ENCODE results near the gene COL8A1. TPM values are rescaled to one million over a fixed set of nuclear protein-coding genes. Genes with fewer than 3 reads are reported as not detected.

Gene COL8A1
- total RNA-seq, 1 donor: 324 TPM

DNA sequence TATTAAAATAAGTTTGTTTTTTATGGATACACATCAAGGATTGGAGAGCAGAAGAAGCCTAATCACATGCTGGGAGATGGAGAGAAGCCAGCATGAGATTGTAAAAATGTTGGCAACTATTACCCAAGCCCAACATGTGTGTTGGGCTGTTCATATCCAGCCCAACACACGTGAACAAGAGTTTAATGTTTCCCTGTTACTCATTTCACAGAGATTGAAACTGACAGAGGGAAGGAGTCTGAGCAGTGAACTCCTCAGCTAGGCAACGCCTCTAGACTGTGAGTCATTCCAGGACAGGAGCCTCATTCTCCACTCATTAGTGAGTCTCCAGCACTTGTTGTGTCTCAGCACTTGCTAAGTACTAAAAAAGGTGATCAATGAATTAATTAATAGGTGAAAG is 136.1 kb downstream of the COL8A1 start:
- no peak for TF ChIP-seq CTCF (IDR thresholded peaks at IDR 0.05; ENCODE audit: insufficient read depth, low read depth, low read length)
- DNase-seq (ENCODE audit: low read depth): peak; percentile 66
- no peak overlapping the region for H3K4me3 ChIP-seq (ENCODE audit: low read depth, low read length)

DNA sequence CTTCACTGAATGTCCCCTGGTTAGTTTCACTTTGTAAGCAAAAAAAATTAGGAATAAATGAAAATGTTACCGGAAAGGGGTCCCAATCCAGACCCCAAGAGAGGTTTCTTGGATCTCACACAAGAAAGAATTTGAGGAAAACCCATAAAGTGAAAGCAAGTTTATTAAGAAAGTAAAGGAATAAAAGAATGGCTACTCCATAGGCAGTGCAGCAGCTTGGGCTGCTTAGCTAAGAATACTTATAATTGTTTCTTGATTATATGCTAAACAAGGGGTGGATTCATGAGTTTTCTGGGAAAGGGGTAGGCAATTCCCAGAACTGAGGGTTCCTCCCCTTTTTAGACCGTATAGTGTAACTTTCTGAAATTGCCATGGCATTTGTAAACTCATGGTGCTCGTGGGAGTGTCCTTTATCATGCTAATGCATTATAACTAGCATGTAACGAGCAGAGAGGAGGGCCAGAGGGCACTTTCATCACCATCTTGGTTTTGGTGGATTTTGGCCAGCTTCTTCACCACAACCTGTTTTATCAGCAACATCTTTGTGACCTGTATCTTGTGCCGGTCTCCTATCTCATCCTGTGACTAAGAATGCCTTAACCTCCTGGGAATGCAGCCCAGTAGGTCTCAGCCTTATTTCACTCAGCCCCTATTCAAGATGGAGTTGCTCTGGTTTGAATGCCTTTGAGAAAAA is 138.3 kb downstream of the COL8A1 start:
- peak; percentile 47 for DNase-seq (ENCODE audit: low read depth)
- no peak for TF ChIP-seq CTCF (IDR thresholded peaks at IDR 0.05; ENCODE audit: insufficient read depth, low read depth, low read length)
- no peak overlapping the region for H3K4me3 ChIP-seq (ENCODE audit: low read depth, low read length)

GRCh38 chr3:99777210-99777549 is 138.8 kb downstream of the COL8A1 start:
- no peak for DNase-seq (ENCODE audit: low read depth)
- no peak overlapping the region for H3K4me3 ChIP-seq (ENCODE audit: low read depth, low read length)
- no peak for TF ChIP-seq CTCF (IDR thresholded peaks at IDR 0.05; ENCODE audit: insufficient read depth, low read depth, low read length)

DNA sequence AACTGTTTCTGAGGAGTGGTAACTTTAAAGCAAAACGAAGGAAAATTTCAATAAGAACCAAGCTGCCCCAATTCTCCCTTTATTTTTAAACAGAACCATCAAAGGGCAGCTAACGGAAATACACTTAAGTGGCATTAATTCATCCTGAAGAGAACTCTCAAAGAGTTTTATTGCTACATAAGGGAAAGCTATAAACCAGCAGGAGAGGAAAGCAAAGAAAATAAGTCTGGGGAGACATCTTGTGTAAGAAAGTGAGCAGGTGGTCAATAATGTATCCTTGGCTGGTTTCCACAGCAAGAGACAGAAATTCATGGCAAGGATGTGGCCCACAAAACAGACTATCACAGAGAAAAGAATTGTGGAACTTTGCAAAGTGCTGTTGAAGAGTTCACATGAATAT is 139.3 kb downstream of the COL8A1 start:
- DNase-seq (ENCODE audit: low read depth): no peak
- no peak overlapping the region for H3K4me3 ChIP-seq (ENCODE audit: low read depth, low read length)
- no peak for TF ChIP-seq CTCF (IDR thresholded peaks at IDR 0.05; ENCODE audit: insufficient read depth, low read depth, low read length)

DNA sequence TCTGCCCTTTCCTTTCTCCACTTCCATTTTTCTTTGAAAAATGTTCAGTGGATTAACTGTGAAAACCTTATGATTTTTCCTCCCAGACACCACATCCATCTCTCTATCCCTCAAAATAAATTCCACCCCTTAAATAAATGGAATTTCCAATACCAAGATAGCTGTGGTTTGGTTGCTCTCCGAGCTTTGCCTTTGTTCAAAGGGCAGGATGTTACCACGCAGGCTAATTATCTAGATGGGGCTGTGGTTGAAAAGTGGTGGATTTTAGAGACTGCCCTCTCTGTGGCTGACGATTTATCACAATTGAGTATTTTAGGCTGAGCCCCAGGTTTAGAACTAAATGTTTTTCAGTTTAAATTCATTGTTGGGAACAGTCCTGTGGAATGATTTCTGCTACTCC is 142.4 kb downstream of the COL8A1 start:
- no peak for DNase-seq (ENCODE audit: low read depth)
- TF ChIP-seq CTCF (IDR thresholded peaks at IDR 0.05; ENCODE audit: insufficient read depth, low read depth, low read length): no peak
- H3K4me3 ChIP-seq (ENCODE audit: low read depth, low read length): no peak overlapping the region

DNA sequence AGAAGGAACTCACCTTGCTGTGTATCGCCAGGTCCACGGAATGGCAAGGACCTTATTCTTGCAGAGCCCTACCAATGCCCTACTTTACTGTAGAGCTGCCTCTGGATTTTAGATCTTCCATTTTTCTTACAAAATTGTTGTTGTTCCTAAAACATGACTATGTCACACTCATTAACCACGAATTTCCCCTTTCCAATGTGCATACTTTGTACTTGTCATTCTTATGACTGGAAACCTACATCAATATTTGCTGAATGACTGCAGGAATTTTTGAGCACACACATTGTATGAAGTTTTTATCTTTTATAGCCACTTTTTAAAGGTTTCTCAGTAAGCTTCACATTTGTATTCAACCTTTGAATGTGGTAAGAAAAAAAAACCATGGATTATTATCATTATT is 143.4 kb downstream of the COL8A1 start:
- no peak for TF ChIP-seq CTCF (IDR thresholded peaks at IDR 0.05; ENCODE audit: insufficient read depth, low read depth, low read length)
- no peak for DNase-seq (ENCODE audit: low read depth)
- H3K4me3 ChIP-seq (ENCODE audit: low read depth, low read length): no peak overlapping the region

DNA sequence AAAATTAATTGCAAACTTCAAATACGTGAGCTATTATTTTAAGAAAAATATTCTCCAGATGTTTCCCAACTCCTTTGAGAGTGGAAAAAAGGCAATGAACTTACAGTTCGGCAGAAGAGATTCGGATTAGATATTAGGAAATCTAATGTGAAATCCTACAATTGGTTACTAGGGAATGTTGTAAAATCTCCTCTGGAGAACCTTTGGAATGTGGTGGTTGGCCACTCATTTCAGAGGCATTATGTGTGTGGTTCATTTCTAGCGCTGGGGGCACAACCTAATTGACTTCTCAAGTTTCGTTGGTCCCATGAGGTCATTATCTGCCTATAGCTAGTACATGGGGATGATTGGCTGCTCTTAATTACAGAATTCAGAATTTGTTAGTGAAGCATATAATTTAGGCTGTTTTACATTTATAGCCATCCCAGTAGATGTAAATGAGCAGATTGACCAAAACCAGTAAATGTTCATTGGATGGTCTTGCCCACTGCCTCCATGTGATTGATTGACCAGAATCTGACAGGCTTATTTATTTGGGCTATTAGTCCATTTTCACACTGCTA is 144.7 kb downstream of the COL8A1 start:
- peak; percentile 90 for DNase-seq (ENCODE audit: low read depth)
- TF ChIP-seq CTCF (IDR thresholded peaks at IDR 0.05; ENCODE audit: insufficient read depth, low read depth, low read length): no peak
- H3K4me3 ChIP-seq (ENCODE audit: low read depth, low read length): no peak overlapping the region
